HG02870 (cell line): ENCODE results near the gene CYTL1.

Experiments used
- ATAC-seq: cut with Tn5 transposase; IDR thresholded peaks from one replicate; pipeline ENCODE4 v1.9.1; 2021; ENCODE audit warnings: mild to moderate bottlenecking, moderate library complexity; ENCODE audit not compliant: unreplicated experiment

CYTL1 gene

GRCh38 chr4:4971796-4972195, 47.5 kb downstream of the CYTL1 start:
- no peak for ATAC-seq

- no peak for ATAC-seq
Observed at GRCh38 chr4:4969298-4969697, 50.0 kb downstream of the CYTL1 start.

- ATAC-seq, result no peak
Observed at GRCh38 chr4:4968161-4968725, 51.0 kb downstream of the CYTL1 start.
